B cell (primary cell): Measurements from ENCODE around the gene ARHGEF19. TPM values are rescaled to one million over a fixed set of nuclear protein-coding genes. Genes with fewer than 3 reads are reported as not detected.

Experiments
- ATAC-seq: fragments of 200-7000 bp; cut with Tn5 transposase; one replicate; pipeline ENCODE4 v1.10.0; 2021; ENCODE audit warnings: low read depth, mild to moderate bottlenecking, moderate number of reproducible peaks, moderate library complexity
- CTCF ChIA-PET: fragments of 350-600 bp; sonication (Branson Sonifier 250); formaldehyde crosslinking; loops from one replicate; lab custom pipeline; 2021; ENCODE audit warnings: antibody characterized with exemption, inconsistent platforms; lab: Charles Lee
- POLR2A ChIA-PET: fragments of 350-600 bp; sonication (Branson Sonifier 250); formaldehyde crosslinking; loops from one replicate; lab custom pipeline; 2021; ENCODE audit warnings: antibody characterized with exemption; lab: Charles Lee
- DNase-seq: peaks from one replicate; pipeline ENCODE4 v3.0.0; 2013
- H2AFZ ChIP-seq: 2 replicates; pipeline ENCODE4 v1.6.1; 2012; ENCODE audit warnings: mild to moderate bottlenecking, low read depth, low read length; ENCODE audit not compliant: insufficient read depth, poor library complexity, severe bottlenecking
- H3K27ac ChIP-seq, 2 donors: 1 replicate in 1 of 2; 2 replicates in 1 of 2; pipeline ENCODE4 v1.5.1; 2012 to 2013; ENCODE audit warnings: low read length in 2 of 2, mild to moderate bottlenecking in 2 of 2, moderate library complexity in 1 of 2
- H3K27me3 ChIP-seq, 4 experiments: fragments of 200-600 bp in 1 of 4; sonication (generic) in 1 of 4; replicated peaks in 1 of 4; 1 replicate in 2 of 4; 2 replicates in 2 of 4; pipeline versions ENCODE4 v1.6.1 to v1.7.0; 2013 to 2016; ENCODE audit warnings: low read length in 3 of 4, mild to moderate bottlenecking in 2 of 4, mixed read lengths in 1 of 4, moderate library complexity in 1 of 4; ENCODE audit not compliant: insufficient read depth in 4 of 4, control insufficient read depth in 3 of 4; ENCODE audit errors: control extremely low read depth in 1 of 4
- H3K36me3 ChIP-seq, 2 experiments: replicated peaks in 1 of 2; 1 replicate in 1 of 2; 2 replicates in 1 of 2; pipeline versions ENCODE4 v1.6.1 to v1.7.1; 2013; ENCODE audit warnings: low read length in 1 of 2; ENCODE audit not compliant: insufficient read depth in 2 of 2, control insufficient read depth in 1 of 2; ENCODE audit errors: control extremely low read depth in 1 of 2, extremely low read depth in 1 of 2
- H3K4me1 ChIP-seq, 2 donors: fragments of 200-600 bp in 1 of 2; sonication (generic) in 1 of 2; 1 replicate in 1 of 2; 2 replicates in 1 of 2; pipeline versions ENCODE4 v1.5.1 to v1.6.1; 2013 to 2017; ENCODE audit warnings: low read length in 2 of 2; ENCODE audit not compliant: control insufficient read depth in 2 of 2, insufficient read depth in 2 of 2
- H3K4me2 ChIP-seq: replicated peaks from 2 replicates; pipeline ENCODE3; 2012; ENCODE audit warnings: mild to moderate bottlenecking, low read depth, low read length; ENCODE audit not compliant: poor library complexity, severe bottlenecking
- H3K4me3 ChIP-seq, 5 experiments: fragments of 200-600 bp in 1 of 5; sonication (generic) in 1 of 5; 1 replicate in 3 of 5; 2 replicates in 2 of 5; pipeline versions ENCODE4 v1.5.1 to v1.7.0; 2011 to 2016; ENCODE audit warnings: low read length in 4 of 5, mild to moderate bottlenecking in 4 of 5, low read depth in 2 of 5, control low read depth in 1 of 5, moderate library complexity in 1 of 5; ENCODE audit not compliant: insufficient read depth in 1 of 5; ENCODE audit errors: control extremely low read depth in 1 of 5, extremely low read depth in 1 of 5
- H3K79me2 ChIP-seq: fragments of 200-600 bp; sonication (generic); one replicate; pipeline ENCODE4 v1.6.0; 2016; ENCODE audit warnings: low read length; ENCODE audit not compliant: control insufficient read depth, insufficient read depth
- H3K9ac ChIP-seq: fragments of 200-600 bp; sonication (generic); 2 replicates; pipeline ENCODE4 v1.6.1; 2017; ENCODE audit warnings: mild to moderate bottlenecking, low read length, moderate library complexity
- H3K9me3 ChIP-seq, 3 donors: one replicate each; pipeline versions ENCODE4 v1.6.1 to v1.7.1; 2013; ENCODE audit warnings: low read length in 2 of 3; ENCODE audit not compliant: control insufficient read depth in 2 of 3, insufficient read depth in 1 of 3; ENCODE audit errors: control extremely low read depth in 1 of 3
- H4K20me1 ChIP-seq: 2 replicates; pipeline ENCODE4 v1.6.0; 2012; ENCODE audit warnings: mild to moderate bottlenecking, low read length; ENCODE audit not compliant: insufficient read depth, control insufficient read depth, poor library complexity, severe bottlenecking
- H3K27ac Mint-ChIP-seq: one replicate; pipeline ENCODE4 v1.8.0; 2021; ENCODE audit warnings: mixed read lengths
- H3K27me3 Mint-ChIP-seq: one replicate; pipeline ENCODE4 v1.8.0; 2021; ENCODE audit warnings: mixed read lengths
- H3K4me1 Mint-ChIP-seq: one replicate; pipeline ENCODE4 v1.8.0; 2021; ENCODE audit warnings: mixed read lengths
- H3K4me3 Mint-ChIP-seq: one replicate; pipeline ENCODE4 v1.8.0; 2021; ENCODE audit warnings: mixed read lengths
- H3K9me3 Mint-ChIP-seq: one replicate; pipeline ENCODE4 v1.8.0; 2022; ENCODE audit warnings: mixed read lengths; ENCODE audit not compliant: insufficient read depth
- EZH2 ChIP-seq: IDR thresholded peaks from 2 replicates; pipeline ENCODE4 v1.6.1; 2012; ENCODE audit warnings: borderline replicate concordance, low read depth, mild to moderate bottlenecking, moderate library complexity, low read length; ENCODE audit not compliant: insufficient read depth, poor library complexity, severe bottlenecking
- WGBS: methylation state at CpG from one replicate; pipeline ENCODE4 v1.1.5; 2013; ENCODE audit warnings: missing lambda C conversion rate; ENCODE audit not compliant: insufficient coverage; 5-methylcytosine and 5-hydroxymethylcytosine counted together
- intact Hi-C: fragments of 100-400 bp; cut with micrococcal nuclease; formaldehyde crosslinking; loops from one replicate; pipeline ENCODE4 v1.10.0; 2022
- polyA plus RNA-seq: library from polyadenylated mRNA; depleted of rRNA; stranded (reverse); fragments of >200 nt; gene quantifications from 2 replicates; pipeline ENCODE4 v1.2.3, GENCODE V29; 2012
- total RNA-seq, 2 donors: library from RNA; stranded (reverse); fragments of 120-200 nt in 1 of 2; gene quantifications; 1 replicate in 1 of 2; 2 replicates in 1 of 2; pipeline versions ENCODE4 v1.2.3 to v1.2.4, GENCODE V29; 2013 to 2022
- TF ChIP-seq, protein P1 (sequence below): fragments of 200-600 bp; IDR thresholded peaks from one replicate; pipeline ENCODE4 v1.8.0; 2022; ENCODE audit warnings: antibody characterized with exemption, mild to moderate bottlenecking

ARHGEF19 gene
- total and polyA plus RNA-seq, 2 donors (not counting 1 experiment from before 2014, with no cell fraction given), result 13.9 to 20.9 TPM

DNA sequence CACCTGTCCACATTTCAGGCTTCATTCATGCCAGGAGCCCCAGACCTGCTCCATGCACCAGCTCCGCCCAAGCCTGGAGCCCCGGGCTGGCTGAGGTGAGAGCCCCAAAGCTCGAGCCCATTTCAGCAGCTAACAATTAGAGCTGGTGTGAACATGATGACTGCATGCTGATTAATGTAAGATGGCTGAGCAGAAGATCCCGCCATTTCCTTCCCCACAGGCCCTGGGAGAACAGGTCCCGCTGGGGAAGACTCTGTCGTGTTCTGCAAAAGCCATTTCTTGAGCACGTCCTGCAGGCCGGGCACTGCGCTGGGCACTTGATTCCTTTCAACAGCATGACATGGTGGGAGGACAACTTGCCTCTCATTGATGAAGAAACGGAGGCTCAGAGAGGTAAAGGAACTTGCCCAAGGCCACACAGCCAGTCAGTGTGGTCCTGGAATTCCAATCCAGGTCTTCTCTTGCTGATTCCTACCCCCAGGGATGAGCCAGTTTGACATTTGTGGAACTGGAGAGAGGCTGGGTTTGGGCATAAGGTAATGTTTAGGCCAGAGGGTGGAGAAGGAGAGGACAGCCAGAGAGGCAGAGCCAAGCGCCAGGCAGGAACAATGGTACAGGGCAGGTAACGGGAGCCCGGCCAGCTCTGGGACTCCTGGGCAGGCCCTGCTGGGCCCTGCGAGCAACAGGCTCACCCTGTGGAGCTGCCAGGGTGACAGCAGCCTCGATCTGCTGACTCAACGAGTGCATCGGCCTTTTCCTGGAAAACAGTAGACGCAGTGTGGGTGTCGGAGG, 28.5 kb downstream of the ARHGEF19 start:
- H3K4me1 ChIP-seq, result peaks cover 5 to 7% of the 10 kb centered on the region in 2 donors
- H3K9me3 ChIP-seq, result no peaks in the 10 kb centered on the region
- no peaks in the 10 kb centered on the region for H3K36me3 ChIP-seq
- no peaks in the 10 kb centered on the region for H3K9me3 Mint-ChIP-seq
- no peak overlapping the region for H3K27ac Mint-ChIP-seq
- TF ChIP-seq, protein P1, sequence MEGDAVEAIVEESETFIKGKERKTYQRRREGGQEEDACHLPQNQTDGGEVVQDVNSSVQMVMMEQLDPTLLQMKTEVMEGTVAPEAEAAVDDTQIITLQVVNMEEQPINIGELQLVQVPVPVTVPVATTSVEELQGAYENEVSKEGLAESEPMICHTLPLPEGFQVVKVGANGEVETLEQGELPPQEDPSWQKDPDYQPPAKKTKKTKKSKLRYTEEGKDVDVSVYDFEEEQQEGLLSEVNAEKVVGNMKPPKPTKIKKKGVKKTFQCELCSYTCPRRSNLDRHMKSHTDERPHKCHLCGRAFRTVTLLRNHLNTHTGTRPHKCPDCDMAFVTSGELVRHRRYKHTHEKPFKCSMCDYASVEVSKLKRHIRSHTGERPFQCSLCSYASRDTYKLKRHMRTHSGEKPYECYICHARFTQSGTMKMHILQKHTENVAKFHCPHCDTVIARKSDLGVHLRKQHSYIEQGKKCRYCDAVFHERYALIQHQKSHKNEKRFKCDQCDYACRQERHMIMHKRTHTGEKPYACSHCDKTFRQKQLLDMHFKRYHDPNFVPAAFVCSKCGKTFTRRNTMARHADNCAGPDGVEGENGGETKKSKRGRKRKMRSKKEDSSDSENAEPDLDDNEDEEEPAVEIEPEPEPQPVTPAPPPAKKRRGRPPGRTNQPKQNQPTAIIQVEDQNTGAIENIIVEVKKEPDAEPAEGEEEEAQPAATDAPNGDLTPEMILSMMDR, result no peak
- TF ChIP-seq EZH2, result no peak
- peaks cover 2% of the 10 kb centered on the region for H3K4me1 Mint-ChIP-seq
- H3K4me3 ChIP-seq, result no peak overlapping the region
- peaks cover 17% of the 10 kb centered on the region for H3K27me3 Mint-ChIP-seq
- CTCF ChIA-PET, result interaction anchor here (12.1 kb wide), 1 partner anchor 104 kb away, joined by 237 read pairs; no protein-coding TSS in a partner anchor
- ATAC-seq (no peak), DNase-seq (no peak)
- H3K4me2 ChIP-seq, result no peak overlapping the region
- H3K27me3 ChIP-seq, result peaks cover 0 to 16% (median 3%) of the 10 kb centered on the region in 4 experiments
- no peak overlapping the region for H3K9ac ChIP-seq
- no peak overlapping the region for H3K4me3 Mint-ChIP-seq
- H2AFZ ChIP-seq, result no peak overlapping the region
- POLR2A ChIA-PET, result no interaction called here
- no peak overlapping the region for H3K27ac ChIP-seq
- no peaks in the 10 kb centered on the region for H3K79me2 ChIP-seq
- H4K20me1 ChIP-seq, result no peaks in the 10 kb centered on the region
- intact Hi-C loops, result no loop called here
- WGBS, result 81% methylated on average over 19 of the region's 19 CpGs

DNA sequence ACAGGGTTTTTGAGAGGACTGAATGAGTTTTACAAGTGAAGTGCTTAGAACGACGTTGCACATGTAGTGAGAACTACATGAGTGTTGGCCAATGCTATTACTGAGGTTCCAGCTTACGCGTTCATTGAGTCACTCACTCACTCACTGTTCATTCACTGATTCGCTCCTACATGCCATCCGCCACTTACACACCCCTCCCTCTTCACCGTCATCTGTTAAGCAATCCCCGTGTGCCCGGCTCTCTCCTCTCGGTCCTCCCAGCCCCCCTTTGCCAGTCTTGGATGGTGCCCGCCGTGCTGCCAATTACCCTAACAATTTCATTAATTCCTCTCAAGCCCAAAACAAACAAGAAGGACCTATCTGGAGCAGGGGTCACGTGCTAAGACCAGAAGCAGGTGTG, 29.3 kb downstream of the ARHGEF19 start:
- Mint-ChIP-seq H3K4me3 (no peak overlapping the region), H3K4me1 (peaks cover 2% of the 10 kb centered on the region), H3K27ac (no peak overlapping the region), H3K27me3 (peaks cover 18% of the 10 kb centered on the region), H3K9me3 (no peaks in the 10 kb centered on the region)
- Histone ChIP-seq H3K27me3 (peaks cover 0 to 9% (median under 1%) of the 10 kb centered on the region in 4 experiments), H3K9ac (no peak overlapping the region), H3K4me1 (peaks cover 5 to 7% of the 10 kb centered on the region in 2 donors), H3K27ac (no peak overlapping the region), H3K36me3 (no peaks in the 10 kb centered on the region), H3K4me2 (no peak overlapping the region), H3K79me2 (no peaks in the 10 kb centered on the region), H4K20me1 (no peaks in the 10 kb centered on the region), H3K9me3 (no peaks in the 10 kb centered on the region), H2AFZ (no peak overlapping the region), H3K4me3 (no peak overlapping the region)
- no peak for ATAC-seq
- ChIA-PET CTCF (interaction anchor here (12.1 kb wide), 1 partner anchor 103 kb away, joined by 237 read pairs; no protein-coding TSS in a partner anchor), POLR2A (no interaction called here)
- TF ChIP-seq, protein P1, result no peak
- TF ChIP-seq EZH2, result no peak
- WGBS, result 90% methylated on average over 13 of the region's 13 CpGs
- DNase-seq, result no peak
- intact Hi-C loops, result no loop called here
